Smooth muscle cell (in vitro differentiated cells): ENCODE data around the gene ERBB3. TPM values are rescaled to one million over a fixed set of nuclear protein-coding genes. Genes with fewer than 3 reads are reported as not detected.

Source experiments
- DNase-seq: peaks from one replicate; lab custom pipeline; 2025; ENCODE audit not compliant: unreplicated experiment; lab: John Stamatoyannopoulos, UW
- H2AFZ ChIP-seq: fragments of 200-600 bp; sonication (generic); 2 replicates; pipeline ENCODE4 v1.6.0; 2016; ENCODE audit warnings: antibody characterized with exemption, low read depth, mild to moderate bottlenecking
- H3F3A ChIP-seq: fragments of 200-600 bp; sonication (generic); 2 replicates; pipeline ENCODE4 v1.6.0; 2017; ENCODE audit warnings: antibody characterized with exemption, low read depth
- H3K27ac ChIP-seq: fragments of 200-600 bp; sonication (generic); 2 replicates; pipeline ENCODE4 v1.5.1; 2016; ENCODE audit warnings: low read depth, mild to moderate bottlenecking
- H3K27me3 ChIP-seq: fragments of 200-600 bp; sonication (generic); 2 replicates; pipeline ENCODE4 v1.6.1; 2016; ENCODE audit warnings: low read depth, mild to moderate bottlenecking
- H3K36me3 ChIP-seq: fragments of 200-600 bp; sonication (generic); 2 replicates; pipeline ENCODE4 v1.5.1; 2016; ENCODE audit warnings: low read depth
- H3K4me1 ChIP-seq: fragments of 200-600 bp; sonication (generic); 2 replicates; pipeline ENCODE4 v1.5.1; 2016; ENCODE audit warnings: low read depth
- H3K4me2 ChIP-seq: fragments of 200-600 bp; sonication (generic); 2 replicates; pipeline ENCODE4 v1.6.0; 2016; ENCODE audit warnings: mild to moderate bottlenecking
- H3K4me3 ChIP-seq: fragments of 200-600 bp; sonication (generic); 2 replicates; pipeline ENCODE4 v1.5.1; 2016; ENCODE audit warnings: mild to moderate bottlenecking
- H3K79me2 ChIP-seq: fragments of 200-600 bp; sonication (generic); 2 replicates; pipeline ENCODE4 v1.6.0; 2016; ENCODE audit warnings: low read depth, mild to moderate bottlenecking
- H3K9ac ChIP-seq: fragments of 200-600 bp; sonication (generic); 2 replicates; pipeline ENCODE4 v1.6.0; 2016; ENCODE audit warnings: low read depth
- H3K9me3 ChIP-seq: fragments of 200-600 bp; sonication (generic); replicated peaks from 2 replicates; pipeline ENCODE4 v1.5.1; 2016; ENCODE audit warnings: low read depth
- H4K20me1 ChIP-seq: fragments of 200-600 bp; sonication (generic); 2 replicates; pipeline ENCODE4 v1.6.0; 2016; ENCODE audit warnings: low read depth
- CTCF ChIP-seq: fragments of 200-600 bp; sonication (generic); IDR thresholded peaks from 2 replicates; pipeline ENCODE4 v1.5.1; 2017; ENCODE audit warnings: borderline replicate concordance, mild to moderate bottlenecking, antibody characterized with exemption; ENCODE audit not compliant: insufficient read depth, poor library complexity, severe bottlenecking
- WGBS: methylation state at CpG from one replicate; pipeline ENCODE4 v1.1.7; 2016; ENCODE audit warnings: low lambda C conversion rate; 5-methylcytosine and 5-hydroxymethylcytosine counted together
- polyA plus RNA-seq: library from polyadenylated mRNA; unstranded; fragments of >200 nt; fragmentation: Nextera tagmentation; extraction: Ambion mirVana; gene quantifications from 2 replicates; pipeline ENCODE4 v1.2.1, GENCODE V29; 2016
- total RNA-seq: library from RNA; depleted of rRNA; stranded (reverse); fragments of >200 nt; gene quantifications from 2 replicates; pipeline ENCODE4 v1.2.3, GENCODE V29; 2014

Gene ERBB3
- total and polyA plus RNA-seq, 2 experiments from 2014 or later = 1.2 to 9.2 TPM

- 84% methylated on average over 1 of the region's 1 CpG for WGBS
- peaks cover 18% of the 10 kb centered on the region for H3K4me1 ChIP-seq
- peaks cover 13% of the 10 kb centered on the region for H4K20me1 ChIP-seq
- H3K4me2 ChIP-seq = no peak overlapping the region
- no peak for TF ChIP-seq CTCF
- H3K4me3 ChIP-seq = no peak overlapping the region
- no peak overlapping the region for H3K27ac ChIP-seq
- no peaks in the 10 kb centered on the region for H3K9me3 ChIP-seq
- H3K27me3 ChIP-seq = no peaks in the 10 kb centered on the region
- no peaks in the 10 kb centered on the region for H3K36me3 ChIP-seq
- H3F3A ChIP-seq = no peaks in the 10 kb centered on the region
- no peak overlapping the region for H3K9ac ChIP-seq
- H2AFZ ChIP-seq = no peak overlapping the region
- H3K79me2 ChIP-seq = peaks cover 26% of the 10 kb centered on the region
- DNase-seq = no peak
Observed at GRCh38 chr12:56102683-56103065, 22.7 kb downstream of the ERBB3 start.

GRCh38 chr12:56103066-56103711, 23.2 kb downstream of the ERBB3 start:
- peaks cover 3% of the 10 kb centered on the region for H3K36me3 ChIP-seq
- peak overlapping the region; percentile 90 for H2AFZ ChIP-seq

GRCh38 chr12:56103823-56104108, 23.8 kb downstream of the ERBB3 start:
- TF ChIP-seq CTCF = no peak
- Histone ChIP-seq H3K27me3 (no peaks in the 10 kb centered on the region), H2AFZ (peak overlapping the region; percentile 90), H3K27ac (peak overlapping the region; percentile 77), H3K4me3 (peak overlapping the region; percentile 90), H3K9ac (peak overlapping the region; percentile 55), H3K9me3 (no peaks in the 10 kb centered on the region), H3K36me3 (peaks cover 7% of the 10 kb centered on the region), H4K20me1 (peaks cover 13% of the 10 kb centered on the region), H3F3A (no peaks in the 10 kb centered on the region), H3K4me1 (peaks cover 18% of the 10 kb centered on the region), H3K4me2 (peak overlapping the region; percentile 96), H3K79me2 (peaks cover 26% of the 10 kb centered on the region)
- DNase-seq = no peak
- 13% methylated on average over 8 of the region's 8 CpGs for WGBS

More at GRCh38 chr12:56103066-56103711, 23.2 kb downstream of the ERBB3 start:
- no peaks in the 10 kb centered on the region for H3K9me3 ChIP-seq
- peaks cover 18% of the 10 kb centered on the region for H3K4me1 ChIP-seq
- peak overlapping the region; percentile 55 for H3K9ac ChIP-seq
- no peaks in the 10 kb centered on the region for H3F3A ChIP-seq
- 85% methylated on average over 6 of the region's 6 CpGs for WGBS
- DNase-seq = no peak
- H3K27ac ChIP-seq = peak overlapping the region; percentile 77
- peaks cover 26% of the 10 kb centered on the region for H3K79me2 ChIP-seq
- H3K27me3 ChIP-seq = no peaks in the 10 kb centered on the region
- H3K4me3 ChIP-seq = peak overlapping the region; percentile 90
- TF ChIP-seq CTCF = no peak
- H3K4me2 ChIP-seq = peak overlapping the region; percentile 96
- H4K20me1 ChIP-seq = peaks cover 13% of the 10 kb centered on the region
